HCT116 (cell line): Measurements from ENCODE around the gene LTB4R2. TPM values are rescaled to one million over a fixed set of nuclear protein-coding genes. Genes with fewer than 3 reads are reported as not detected.

ENCODE experiments used
- ATAC-seq: fragments of 200-7000 bp; cut with Tn5 transposase; 2 replicates; pipeline ENCODE4 v1.9.1; 2020; ENCODE audit warnings: mild to moderate bottlenecking, moderate library complexity
- BruUV-seq: library from RNA; stranded (reverse); fragments of 400-500 nt; replicated peaks from 2 replicates; lab custom pipeline; 2021; lab: Mats Ljungman, UMichigan
- CTCF ChIA-PET: fragments of 300-600 bp; sonication (Branson Sonifier 250); formaldehyde crosslinking; loops from one replicate; lab custom pipeline; 2021; ENCODE audit warnings: antibody characterized with exemption; lab: Charles Lee
- POLR2A ChIA-PET: fragments of 300-600, 350-600 bp; sonication (Branson Sonifier 250); formaldehyde crosslinking; loops from one replicate; lab custom pipeline; 2021; ENCODE audit warnings: antibody characterized with exemption; lab: Charles Lee
- RAD21 ChIA-PET, 2 experiments: fragments of 300-600 bp; sonication (Branson Sonifier 250); formaldehyde crosslinking; loops; one replicate each; lab custom pipeline; 2023; ENCODE audit warnings: low total read pairs in 2 of 2; ENCODE audit not compliant: uncharacterized antibody in 2 of 2, unreplicated experiment in 2 of 2, low non-redundant PET in 1 of 2; lab: Charles Lee
- DNase-seq: peaks from one replicate; pipeline ENCODE4 v3.0.0-alpha.2; 2010; ENCODE audit warnings: low read depth, low spot score
- H2AFZ ChIP-seq: fragments of 200-600 bp; shearing (Covaris generic), sonication (generic); 2 replicates; pipeline ENCODE4 v1.6.1; 2017; ENCODE audit warnings: low read depth, mixed run types, mixed read lengths, antibody characterized with exemption, low read length; ENCODE audit not compliant: poor library complexity, severe bottlenecking
- H3K27ac ChIP-seq: 2 replicates; pipeline ENCODE4 v1.5.1; 2012; ENCODE audit warnings: low read depth, low read length
- H3K27me3 ChIP-seq: fragments of 200-600 bp; sonication (generic); 2 replicates; pipeline ENCODE4 v1.6.1; 2016; ENCODE audit warnings: mixed run types, low read length, mixed read lengths; ENCODE audit not compliant: insufficient read depth
- H3K36me3 ChIP-seq, 2 experiments: fragments of 200-500 bp in 1 of 2; fragments of 200-600 bp in 1 of 2; sonication (Bioruptor generic) in 1 of 2; sonication (generic) in 1 of 2; 2 replicates each; pipeline versions ENCODE4 v1.5.1 to v1.6.1; 2014 to 2016; ENCODE audit warnings: low read length in 2 of 2, inconsistent platforms in 1 of 2, mixed read lengths in 1 of 2, mixed run types in 1 of 2; ENCODE audit not compliant: insufficient read depth in 2 of 2, control insufficient read depth in 1 of 2
- H3K4me1 ChIP-seq, 2 experiments: fragments of 200-600 bp in 1 of 2; sonication (generic) in 1 of 2; 2 replicates each; pipeline versions ENCODE4 v1.5.1 to v1.6.1; 2012 to 2017; ENCODE audit warnings: low read length in 2 of 2, inconsistent platforms in 1 of 2, mild to moderate bottlenecking in 1 of 2, mixed read lengths in 1 of 2, mixed run types in 1 of 2, moderate library complexity in 1 of 2; ENCODE audit not compliant: insufficient read depth in 2 of 2, control insufficient read depth in 1 of 2
- H3K4me2 ChIP-seq: fragments of 200-600 bp; sonication (generic); 2 replicates; pipeline ENCODE4 v1.6.1; 2017; ENCODE audit warnings: mixed run types, low read length, mixed read lengths
- H3K4me3 ChIP-seq, 2 experiments: fragments of 200-600 bp in 1 of 2; sonication (generic) in 1 of 2; replicated peaks in 1 of 2; 2 replicates each; pipeline ENCODE4 v1.5.1; 2011 to 2016; ENCODE audit warnings: low read length in 2 of 2, control low read depth in 1 of 2, low read depth in 1 of 2, mild to moderate bottlenecking in 1 of 2, mixed read lengths in 1 of 2, mixed run types in 1 of 2
- H3K79me2 ChIP-seq: fragments of 200-600 bp; sonication (generic); 2 replicates; pipeline ENCODE4 v1.6.1; 2017; ENCODE audit warnings: mild to moderate bottlenecking, mixed run types, low read length, moderate library complexity, mixed read lengths; ENCODE audit not compliant: insufficient read depth
- H3K9ac ChIP-seq: fragments of 200-600 bp; sonication (generic); 2 replicates; pipeline ENCODE4 v1.6.1; 2016; ENCODE audit warnings: low read length, mixed read lengths
- H3K9me2 ChIP-seq: fragments of 200-600 bp; sonication (generic), shearing (Covaris generic); 2 replicates; pipeline ENCODE4 v1.6.1; 2017; ENCODE audit warnings: mixed run types, mild to moderate bottlenecking, moderate library complexity; ENCODE audit not compliant: insufficient read depth
- H3K9me3 ChIP-seq, 2 experiments: fragments of 200-500 bp in 1 of 2; fragments of 200-600 bp in 1 of 2; sonication (Bioruptor generic) in 1 of 2; sonication (generic) in 1 of 2; 2 replicates each; pipeline ENCODE4 v1.6.1; 2014 to 2017; ENCODE audit warnings: low read length in 2 of 2, mixed read lengths in 2 of 2, inconsistent platforms in 1 of 2, low read depth in 1 of 2, mild to moderate bottlenecking in 1 of 2, mixed run types in 1 of 2, moderate library complexity in 1 of 2; ENCODE audit not compliant: control insufficient read depth in 1 of 2, insufficient read depth in 1 of 2
- H4K20me1 ChIP-seq: fragments of 200-600 bp; sonication (generic), shearing (Covaris generic); 2 replicates; pipeline ENCODE4 v1.6.1; 2017; ENCODE audit warnings: mixed run types, mild to moderate bottlenecking, moderate library complexity; ENCODE audit not compliant: insufficient read depth
- CEBPB ChIP-seq: IDR thresholded peaks from 2 replicates; pipeline ENCODE4 v1.6.1; 2012; ENCODE audit warnings: low read depth
- FOSL1 ChIP-seq: IDR thresholded peaks from 2 replicates; pipeline ENCODE4 v1.6.1; 2012; ENCODE audit warnings: low read depth
- RAD21 ChIP-seq: IDR thresholded peaks from 2 replicates; pipeline ENCODE4 v1.6.1; 2012; ENCODE audit warnings: low read depth, mild to moderate bottlenecking
- SIN3A ChIP-seq: IDR thresholded peaks from 2 replicates; pipeline ENCODE4 v1.6.1; 2012; ENCODE audit warnings: low read depth
- TCF7L2 ChIP-seq: IDR thresholded peaks from 2 replicates; pipeline ENCODE4 v1.7.0; 2011; ENCODE audit warnings: borderline replicate concordance, inconsistent platforms; ENCODE audit not compliant: insufficient read depth, insufficient read length; ENCODE audit errors: extremely low read depth
- YY1 ChIP-seq: IDR thresholded peaks from 2 replicates; pipeline ENCODE4 v1.6.1; 2011; ENCODE audit warnings: low read length, low read depth, moderate library complexity, mild to moderate bottlenecking; ENCODE audit not compliant: insufficient replicate concordance; ENCODE audit errors: extremely low read depth
- intact Hi-C: fragments of 100-400 bp; cut with micrococcal nuclease; formaldehyde crosslinking; loops from 2 replicates; pipeline ENCODE4 v1.10.0; 2022
- total RNA-seq: library from RNA; stranded (reverse); gene quantifications from one replicate; pipeline ENCODE4 v1.2.1, GENCODE V29; 2021; ENCODE audit not compliant: unreplicated experiment
- TF ChIP-seq, protein P1 (sequence below): IDR thresholded peaks from 2 replicates; pipeline ENCODE4 v1.6.1; 2012
- TF ChIP-seq, protein P2 (sequence below): IDR thresholded peaks from 2 replicates; pipeline ENCODE4 v1.6.1; 2012; ENCODE audit warnings: low read depth

The LTB4R2 gene
- total RNA-seq, 1 experiment from 2014 or later = 15.4 TPM

DNA sequence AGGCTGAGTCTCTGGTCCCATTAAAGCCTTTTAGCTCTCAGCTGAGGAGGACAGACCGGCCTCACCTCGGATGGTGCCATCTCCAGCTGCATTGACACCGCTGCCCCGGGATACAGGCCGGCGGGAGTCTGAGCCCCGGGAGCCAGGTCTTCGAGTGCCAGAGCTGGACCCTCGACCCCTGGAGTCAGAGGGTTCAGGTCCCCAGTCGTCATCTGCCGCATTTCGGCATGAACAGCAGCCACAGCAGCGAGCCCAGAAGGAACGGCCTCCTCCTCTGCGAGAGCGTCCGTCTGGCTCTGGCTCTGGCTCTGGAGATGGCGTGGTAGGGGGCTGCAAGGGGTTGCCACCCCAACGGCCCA is 48.0 kb upstream of the LTB4R2 start:
- DNase-seq = no peak
- Histone ChIP-seq H3K9me3 (no peaks in the 10 kb centered on the region), H3K9me2 (no peaks in the 10 kb centered on the region), H4K20me1 (no peaks in the 10 kb centered on the region), H3K4me2 (no peak overlapping the region), H3K27ac (no peak overlapping the region), H3K4me3 (no peak overlapping the region), H3K4me1 (peaks cover 10 to 14% of the 10 kb centered on the region in 2 experiments), H3K36me3 (no peaks in the 10 kb centered on the region), H3K9ac (no peak overlapping the region)
- CTCF ChIA-PET = no interaction called here
- POLR2A ChIA-PET = interaction anchor here (2.2 kb wide), 1 partner anchor 9 kb away, joined by 8 read pairs; the partner anchor contains the start of gene RABGGTA
- RAD21 ChIA-PET = no interaction called here
- intact Hi-C loops = no loop called here
- no peak for TF ChIP-seq RAD21
- TF ChIP-seq YY1 = no peak
- no peak for TF ChIP-seq SIN3A
- TF ChIP-seq, all 23 proteins: peak for 0
- no TSS peak for BruUV-seq
- Histone ChIP-seq H3K79me2 (no peaks in the 10 kb centered on the region), H3K27me3 (no peaks in the 10 kb centered on the region), H2AFZ (no peak overlapping the region)
- ATAC-seq = no peak

DNA sequence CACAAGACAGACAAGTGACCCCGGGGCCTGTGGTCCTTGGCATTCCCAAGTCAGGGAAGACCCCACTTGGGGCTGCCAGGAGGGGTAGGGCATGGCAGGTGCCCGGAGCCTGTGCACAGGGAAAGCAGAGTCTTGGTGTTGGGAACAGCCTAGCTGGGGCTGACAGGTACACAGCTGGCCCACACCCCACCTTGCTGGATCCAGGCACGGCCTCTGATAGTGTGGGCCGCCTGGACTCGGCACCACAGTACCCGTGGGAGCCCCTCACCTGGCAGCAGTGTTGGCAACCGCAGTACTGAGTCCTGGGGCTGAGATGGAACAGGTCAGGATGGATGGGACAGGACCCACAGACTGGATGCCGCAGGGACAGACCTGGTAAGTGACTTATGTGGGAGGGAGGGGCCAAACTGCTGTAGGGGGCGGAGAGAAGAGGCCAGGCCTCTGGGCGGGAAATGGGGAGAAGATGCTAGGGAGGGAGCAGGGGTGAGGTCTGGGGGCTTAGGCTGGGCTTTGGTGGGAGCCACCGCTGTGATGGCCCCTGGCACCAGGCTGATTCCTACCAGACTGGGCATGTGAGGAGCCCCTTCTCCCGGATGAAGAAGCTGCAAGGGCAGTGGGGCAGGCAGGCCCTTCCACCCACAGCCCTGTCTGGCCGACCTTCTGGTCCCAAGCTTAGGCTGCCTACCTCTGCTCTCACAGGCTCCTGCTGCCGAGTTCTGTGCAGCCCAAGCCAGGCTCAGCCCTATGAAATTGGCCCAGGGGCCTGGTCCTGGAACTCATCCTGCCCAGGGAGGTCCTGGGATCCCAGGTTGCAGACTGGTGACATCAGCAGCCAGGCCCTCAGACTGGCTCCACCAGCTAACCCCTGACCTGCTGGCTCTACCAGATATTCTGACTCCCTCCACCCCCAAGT is 46.9 kb upstream of the LTB4R2 start, which contains the start of gene TGM1:
TSS of gene TGM1 (minus strand) at position 357 of the 913 bp plus-strand sequence. CDS start 825 bp downstream, outside the sequence.
- Histone ChIP-seq H3K4me3 (no peak within 1 kb of the TSS), H3K9me3 (no peaks in the 10 kb centered on the region), H3K9me2 (no peaks in the 10 kb centered on the region), H4K20me1 (no peaks in the 10 kb centered on the region), H3K79me2 (no peaks in the 10 kb centered on the region), H3K27ac (no peak within 1 kb of the TSS), H3K27me3 (no peaks in the 10 kb centered on the region), H2AFZ (no peak within 1 kb of the TSS), H3K4me1 (peaks cover 10 to 14% of the 10 kb centered on the region in 2 experiments), H3K9ac (no peak within 1 kb of the TSS), H3K36me3 (no peaks in the 10 kb centered on the region), H3K4me2 (no peak within 1 kb of the TSS)
- CTCF ChIA-PET = no interaction called here
- POLR2A ChIA-PET = interaction anchor here (2.2 kb wide), 1 partner anchor 8 kb away, joined by 8 read pairs; the partner anchor contains the start of gene RABGGTA
- RAD21 ChIA-PET = no interaction called here
- no TSS peak for BruUV-seq
- intact Hi-C loops = no loop called here
- peak; percentile 48 for ATAC-seq
- TF ChIP-seq FOSL1 (no peak), CEBPB (no peak), TCF7L2 (no peak), RAD21 (no peak)
- TF ChIP-seq, protein P1, sequence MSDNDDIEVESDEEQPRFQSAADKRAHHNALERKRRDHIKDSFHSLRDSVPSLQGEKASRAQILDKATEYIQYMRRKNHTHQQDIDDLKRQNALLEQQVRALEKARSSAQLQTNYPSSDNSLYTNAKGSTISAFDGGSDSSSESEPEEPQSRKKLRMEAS = no peak
- TF ChIP-seq, protein P2, sequence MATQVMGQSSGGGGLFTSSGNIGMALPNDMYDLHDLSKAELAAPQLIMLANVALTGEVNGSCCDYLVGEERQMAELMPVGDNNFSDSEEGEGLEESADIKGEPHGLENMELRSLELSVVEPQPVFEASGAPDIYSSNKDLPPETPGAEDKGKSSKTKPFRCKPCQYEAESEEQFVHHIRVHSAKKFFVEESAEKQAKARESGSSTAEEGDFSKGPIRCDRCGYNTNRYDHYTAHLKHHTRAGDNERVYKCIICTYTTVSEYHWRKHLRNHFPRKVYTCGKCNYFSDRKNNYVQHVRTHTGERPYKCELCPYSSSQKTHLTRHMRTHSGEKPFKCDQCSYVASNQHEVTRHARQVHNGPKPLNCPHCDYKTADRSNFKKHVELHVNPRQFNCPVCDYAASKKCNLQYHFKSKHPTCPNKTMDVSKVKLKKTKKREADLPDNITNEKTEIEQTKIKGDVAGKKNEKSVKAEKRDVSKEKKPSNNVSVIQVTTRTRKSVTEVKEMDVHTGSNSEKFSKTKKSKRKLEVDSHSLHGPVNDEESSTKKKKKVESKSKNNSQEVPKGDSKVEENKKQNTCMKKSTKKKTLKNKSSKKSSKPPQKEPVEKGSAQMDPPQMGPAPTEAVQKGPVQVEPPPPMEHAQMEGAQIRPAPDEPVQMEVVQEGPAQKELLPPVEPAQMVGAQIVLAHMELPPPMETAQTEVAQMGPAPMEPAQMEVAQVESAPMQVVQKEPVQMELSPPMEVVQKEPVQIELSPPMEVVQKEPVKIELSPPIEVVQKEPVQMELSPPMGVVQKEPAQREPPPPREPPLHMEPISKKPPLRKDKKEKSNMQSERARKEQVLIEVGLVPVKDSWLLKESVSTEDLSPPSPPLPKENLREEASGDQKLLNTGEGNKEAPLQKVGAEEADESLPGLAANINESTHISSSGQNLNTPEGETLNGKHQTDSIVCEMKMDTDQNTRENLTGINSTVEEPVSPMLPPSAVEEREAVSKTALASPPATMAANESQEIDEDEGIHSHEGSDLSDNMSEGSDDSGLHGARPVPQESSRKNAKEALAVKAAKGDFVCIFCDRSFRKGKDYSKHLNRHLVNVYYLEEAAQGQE = no peak
- no peak for DNase-seq
